CD4-positive, alpha-beta T cell (primary cell): ENCODE data around the gene BRD3OS. TPM values are rescaled to one million over a fixed set of nuclear protein-coding genes. Genes with fewer than 3 reads are reported as not detected.

Experiments used
- ATAC-seq: fragments of 200-7000 bp; cut with Tn5 transposase; one replicate; pipeline ENCODE4 v1.10.0; 2022; ENCODE audit warnings: mild to moderate bottlenecking; ENCODE audit not compliant: poor library complexity
- CTCF ChIA-PET: fragments of 350-600 bp; sonication (Branson Sonifier 250); formaldehyde crosslinking; loops from one replicate; lab custom pipeline; 2021; ENCODE audit warnings: antibody characterized with exemption, inconsistent platforms; lab: Charles Lee
- POLR2A ChIA-PET: fragments of 350-600 bp; sonication (Branson Sonifier 250); formaldehyde crosslinking; loops from one replicate; lab custom pipeline; 2021; ENCODE audit warnings: antibody characterized with exemption, inconsistent platforms; lab: Charles Lee
- DNase-seq, 14 experiments: peaks; one replicate each; pipeline ENCODE4 v3.0.0-alpha.2; 2013 to 2020; ENCODE audit warnings: mixed read lengths in 2 of 14
- H3K27ac ChIP-seq, 2 donors: one replicate each; pipeline versions ENCODE4 v1.5.1 to v1.7.0; 2013; ENCODE audit warnings: low read length in 2 of 2, low read depth in 1 of 2, mild to moderate bottlenecking in 1 of 2
- H3K27me3 ChIP-seq, 2 experiments: 1 replicate in 1 of 2; 2 replicates in 1 of 2; pipeline versions ENCODE4 v1.6.1 to v1.7.0; 2013; ENCODE audit warnings: low read length in 2 of 2, control low read depth in 1 of 2, mild to moderate bottlenecking in 1 of 2, moderate library complexity in 1 of 2; ENCODE audit not compliant: insufficient read depth in 2 of 2, control insufficient read depth in 1 of 2
- H3K36me3 ChIP-seq: one replicate; pipeline ENCODE4 v1.6.1; 2013; ENCODE audit warnings: low read length, control low read depth; ENCODE audit not compliant: insufficient read depth
- H3K4me1 ChIP-seq: one replicate; pipeline ENCODE4 v1.6.1; 2013; ENCODE audit warnings: low read length, control low read depth; ENCODE audit not compliant: insufficient read depth
- H3K4me3 ChIP-seq: one replicate; pipeline ENCODE4 v1.5.1; 2013; ENCODE audit warnings: mild to moderate bottlenecking, low read length, moderate library complexity
- H3K9me3 ChIP-seq, 2 experiments: 1 replicate in 1 of 2; 2 replicates in 1 of 2; pipeline versions ENCODE4 v1.6.1 to v1.7.0; 2013; ENCODE audit warnings: low read length in 2 of 2, mild to moderate bottlenecking in 2 of 2, control low read depth in 1 of 2, moderate library complexity in 1 of 2; ENCODE audit not compliant: control insufficient read depth in 1 of 2, insufficient read depth in 1 of 2
- H3K27ac Mint-ChIP-seq: one replicate; pipeline ENCODE4 v1.8.0; 2020; ENCODE audit warnings: mixed read lengths
- H3K27me3 Mint-ChIP-seq: one replicate; pipeline ENCODE4 v1.8.0; 2021; ENCODE audit warnings: mixed read lengths
- H3K36me3 Mint-ChIP-seq: one replicate; pipeline ENCODE4 v1.8.0; 2021; ENCODE audit warnings: low read depth, mixed read lengths
- H3K4me1 Mint-ChIP-seq: one replicate; pipeline ENCODE4 v1.8.0; 2021; ENCODE audit warnings: low read depth, mixed read lengths
- H3K4me3 Mint-ChIP-seq: one replicate; pipeline ENCODE4 v1.8.0; 2020; ENCODE audit warnings: mild to moderate bottlenecking, mixed read lengths
- H3K9me3 Mint-ChIP-seq: one replicate; pipeline ENCODE4 v1.8.0; 2020; ENCODE audit warnings: mixed read lengths
- CTCF ChIP-seq: fragments of 200-600 bp; IDR thresholded peaks from one replicate; pipeline ENCODE4 v1.8.0; 2022; ENCODE audit warnings: antibody characterized with exemption, mild to moderate bottlenecking
- intact Hi-C, 2 experiments: fragments of 100-400 bp; cut with DNase I in 1 of 2; cut with micrococcal nuclease in 1 of 2; formaldehyde crosslinking; loops; one replicate each; pipeline versions ENCODE4 v1.15.1 to v1.9.0; 2023 to 2025; cut with DNase I, micrococcal nuclease
- total RNA-seq, 174 experiments: library from RNA in 2 of 174; stranded (reverse) in 2 of 174; gene quantifications; one replicate each; pipeline ENCODE4 v1.2.3 and lab custom pipeline; 2021 to 2026

BRD3OS gene
- total RNA-seq, 2 experiments from 2014 or later, result 4.0 to 4.9 TPM

GRCh38 chr9:134041649-134041962, 16.3 kb downstream of the BRD3OS start:
- no peak overlapping the region for H3K27ac Mint-ChIP-seq
- intact Hi-C loops, result no loop called here
- H3K4me1 ChIP-seq, result no peaks in the 10 kb centered on the region
- H3K4me1 Mint-ChIP-seq, result no peaks in the 10 kb centered on the region
- H3K9me3 Mint-ChIP-seq, result no peaks in the 10 kb centered on the region
- H3K27ac ChIP-seq, result no peak overlapping the region
- DNase-seq (no peak), ATAC-seq (no peak)
- POLR2A ChIA-PET, result no interaction called here
- no peaks in the 10 kb centered on the region for H3K27me3 ChIP-seq
- CTCF ChIA-PET, result interaction anchor here (0.6 kb wide), 1 partner anchor 74 kb away, joined by 4 read pairs; no protein-coding TSS in a partner anchor
- no peak for TF ChIP-seq CTCF
- peaks cover 51% of the 10 kb centered on the region for H3K36me3 ChIP-seq
- H3K4me3 Mint-ChIP-seq, result no peak overlapping the region
- H3K27me3 Mint-ChIP-seq, result no peaks in the 10 kb centered on the region
- H3K9me3 ChIP-seq, result peaks cover 11 to 32% of the 10 kb centered on the region in 2 experiments
- no peak overlapping the region for H3K4me3 ChIP-seq
- H3K36me3 Mint-ChIP-seq, result peaks cover 77% of the 10 kb centered on the region

- Histone ChIP-seq H3K4me3 (no peak overlapping the region), H3K27me3 (no peaks in the 10 kb centered on the region), H3K4me1 (no peaks in the 10 kb centered on the region), H3K9me3 (peaks cover 6 to 21% of the 10 kb centered on the region in 2 experiments), H3K27ac (no peak overlapping the region), H3K36me3 (peaks cover 66% of the 10 kb centered on the region)
- no peak for DNase-seq
- H3K4me3 Mint-ChIP-seq, result no peak overlapping the region
- TF ChIP-seq CTCF, result no peak
- no peak for ATAC-seq
- H3K36me3 Mint-ChIP-seq, result peaks cover 61% of the 10 kb centered on the region
- ChIA-PET CTCF (no interaction called here), POLR2A (no interaction called here)
- intact Hi-C loops, result no loop called here
- no peak overlapping the region for H3K27ac Mint-ChIP-seq
- no peaks in the 10 kb centered on the region for H3K27me3 Mint-ChIP-seq
- no peaks in the 10 kb centered on the region for H3K9me3 Mint-ChIP-seq
- no peaks in the 10 kb centered on the region for H3K4me1 Mint-ChIP-seq
These were observed 18.3 kb downstream of the BRD3OS start for GRCh38 chr9:134043531-134043988.

GRCh38 chr9:134044944-134045343, 19.7 kb downstream of the BRD3OS start:
- H3K27ac Mint-ChIP-seq, result no peak overlapping the region
- DNase-seq (no peak), ATAC-seq (no peak)
- ChIA-PET POLR2A (no interaction called here), CTCF (no interaction called here)
- Histone ChIP-seq H3K9me3 (peaks cover 0 to 8% of the 10 kb centered on the region in 2 experiments), H3K36me3 (peaks cover 64% of the 10 kb centered on the region), H3K4me1 (no peaks in the 10 kb centered on the region), H3K4me3 (no peak overlapping the region), H3K27me3 (no peaks in the 10 kb centered on the region), H3K27ac (no peak overlapping the region)
- intact Hi-C loops, result no loop called here
- H3K9me3 Mint-ChIP-seq, result no peaks in the 10 kb centered on the region
- H3K4me1 Mint-ChIP-seq, result no peaks in the 10 kb centered on the region
- peaks cover 57% of the 10 kb centered on the region for H3K36me3 Mint-ChIP-seq
- no peak overlapping the region for H3K4me3 Mint-ChIP-seq
- TF ChIP-seq CTCF, result no peak
- no peaks in the 10 kb centered on the region for H3K27me3 Mint-ChIP-seq
